Measurements from ENCODE around the gene PREX1. TPM values are rescaled to one million over a fixed set of nuclear protein-coding genes. Genes with fewer than 3 reads are reported as not detected.

The PREX1 gene
- total RNA-seq, 1 experiment from 2014 or later, result 9.5 TPM

DNA sequence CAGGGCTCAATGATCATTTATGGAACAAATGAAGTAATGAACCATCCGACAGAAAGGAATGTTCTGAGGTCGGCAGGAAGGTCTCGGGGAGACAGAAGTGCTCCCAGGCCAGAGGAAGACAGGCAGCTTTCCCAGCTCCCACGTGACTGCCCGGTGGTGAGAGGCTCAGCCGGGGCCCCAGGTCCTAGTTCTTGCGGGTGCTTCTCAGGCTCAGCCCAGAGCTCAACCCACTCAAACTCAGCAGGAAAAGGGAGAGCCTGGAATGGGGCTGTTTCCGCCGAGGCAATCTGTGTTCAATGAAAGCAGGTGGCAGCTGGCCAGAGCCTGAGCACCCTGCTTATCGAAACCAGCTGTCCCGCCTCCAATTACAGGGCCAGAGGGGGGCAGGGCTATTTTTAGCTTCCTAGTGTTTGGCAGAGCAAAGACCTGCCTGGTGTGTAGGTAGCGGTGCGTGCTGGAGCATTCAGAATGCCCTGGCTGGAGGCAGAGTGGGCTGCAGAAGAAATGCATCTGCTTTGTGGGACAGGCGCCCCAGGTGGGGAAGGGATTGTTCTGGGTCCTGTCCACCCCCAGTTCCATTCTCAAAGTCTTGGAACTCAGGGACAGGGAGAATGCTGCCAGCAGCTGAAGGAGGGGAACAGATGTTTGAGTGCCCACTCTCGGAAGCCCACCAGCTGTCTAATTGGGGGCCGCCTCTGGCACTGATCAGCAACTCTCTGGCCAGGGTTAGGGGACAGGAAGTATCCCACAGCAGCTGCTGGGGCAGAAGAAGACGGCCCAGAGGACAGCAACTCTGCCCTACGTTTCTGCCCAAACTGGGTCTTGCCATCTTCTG, 145.1 kb downstream of the PREX1 start:
- no peaks in the 10 kb centered on the region for H3K9me3 ChIP-seq
- no peaks in the 10 kb centered on the region for H3K36me3 Mint-ChIP-seq (ENCODE audit: insufficient read depth, unreplicated experiment)
- DNase-seq, result peak in 1 of 2 experiments; percentile 45
- no peaks in the 10 kb centered on the region for H3K27me3 ChIP-seq (replicated peaks; ENCODE audit: control insufficient read depth, insufficient read depth, low read length)
- ChIA-PET CTCF (interaction anchor here (1.0 kb wide), 1 partner anchor 25 kb away, joined by 6 read pairs; no protein-coding TSS in a partner anchor), POLR2A (interaction anchor here (0.5 kb wide), 1 partner anchor 104 kb away, joined by 3 read pairs; no protein-coding TSS in a partner anchor)
- H3K4me3 ChIP-seq (ENCODE audit: low read depth, low read length), result no peak overlapping the region
- no peaks in the 10 kb centered on the region for H3K27me3 Mint-ChIP-seq (ENCODE audit: insufficient read depth, unreplicated experiment)
- no peaks in the 10 kb centered on the region for H3K4me1 Mint-ChIP-seq (ENCODE audit: low read depth, unreplicated experiment)
- BruUV-seq (replicated peaks), result no TSS peak
- TF ChIP-seq, protein P1, sequence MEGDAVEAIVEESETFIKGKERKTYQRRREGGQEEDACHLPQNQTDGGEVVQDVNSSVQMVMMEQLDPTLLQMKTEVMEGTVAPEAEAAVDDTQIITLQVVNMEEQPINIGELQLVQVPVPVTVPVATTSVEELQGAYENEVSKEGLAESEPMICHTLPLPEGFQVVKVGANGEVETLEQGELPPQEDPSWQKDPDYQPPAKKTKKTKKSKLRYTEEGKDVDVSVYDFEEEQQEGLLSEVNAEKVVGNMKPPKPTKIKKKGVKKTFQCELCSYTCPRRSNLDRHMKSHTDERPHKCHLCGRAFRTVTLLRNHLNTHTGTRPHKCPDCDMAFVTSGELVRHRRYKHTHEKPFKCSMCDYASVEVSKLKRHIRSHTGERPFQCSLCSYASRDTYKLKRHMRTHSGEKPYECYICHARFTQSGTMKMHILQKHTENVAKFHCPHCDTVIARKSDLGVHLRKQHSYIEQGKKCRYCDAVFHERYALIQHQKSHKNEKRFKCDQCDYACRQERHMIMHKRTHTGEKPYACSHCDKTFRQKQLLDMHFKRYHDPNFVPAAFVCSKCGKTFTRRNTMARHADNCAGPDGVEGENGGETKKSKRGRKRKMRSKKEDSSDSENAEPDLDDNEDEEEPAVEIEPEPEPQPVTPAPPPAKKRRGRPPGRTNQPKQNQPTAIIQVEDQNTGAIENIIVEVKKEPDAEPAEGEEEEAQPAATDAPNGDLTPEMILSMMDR (IDR thresholded peaks at IDR 0.05; ENCODE audit: insufficient read depth in 1 of 2, low read depth in 1 of 2, low read length in 1 of 2, severe bottlenecking in 1 of 2, unreplicated experiment in 1 of 2), result no peak
- H3K27ac Mint-ChIP-seq (ENCODE audit: unreplicated experiment), result no peak overlapping the region
- intact Hi-C loops (cut with micrococcal nuclease; ENCODE audit: unreplicated experiment), result no loop called here
- H3K4me1 ChIP-seq, result peaks cover 20% of the 10 kb centered on the region
- H3K36me3 ChIP-seq (ENCODE audit: control insufficient read depth, insufficient read depth, low read length), result 0 out of 2 replicates have a peak, but pooled peaks cover 1% of the 10 kb centered on the region
- no peak overlapping the region for H3K4me3 Mint-ChIP-seq (ENCODE audit: unreplicated experiment)
- no peaks in the 10 kb centered on the region for H3K9me3 Mint-ChIP-seq (ENCODE audit: unreplicated experiment)

DNA sequence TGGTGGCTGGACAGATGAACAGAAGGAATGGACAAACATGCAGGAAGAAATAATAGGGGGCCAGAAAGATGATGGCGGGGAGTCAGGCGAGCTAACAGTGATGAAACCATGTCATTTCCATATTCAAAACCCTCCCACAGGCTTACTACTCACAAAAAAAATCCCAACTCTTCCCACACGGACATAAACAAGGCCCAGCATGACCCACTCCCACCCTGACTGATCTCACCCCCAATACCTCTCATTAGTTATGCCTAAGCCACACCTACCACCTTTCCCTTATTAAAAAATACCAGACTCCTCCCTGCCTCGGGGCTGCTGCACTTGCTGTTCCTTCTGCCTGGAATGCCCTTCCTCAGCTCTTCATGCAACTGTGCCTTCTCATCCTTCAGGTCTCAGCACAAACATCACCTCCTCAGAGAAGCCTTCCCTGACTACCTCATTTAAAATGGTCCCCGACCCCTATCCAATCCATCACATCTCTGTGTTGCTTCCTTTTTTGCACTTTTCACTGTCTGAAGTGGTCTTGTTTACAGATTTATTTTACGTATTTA, 145.8 kb downstream of the PREX1 start:
- TF ChIP-seq, protein P1 (IDR thresholded peaks at IDR 0.05; ENCODE audit: insufficient read depth in 1 of 2, low read depth in 1 of 2, low read length in 1 of 2, severe bottlenecking in 1 of 2, unreplicated experiment in 1 of 2), result no peak
- DNase-seq, result no peak
- CTCF ChIA-PET, result interaction anchor here (1.0 to 1.2 kb wide), 3 partner anchors 8 to 25 kb away, joined by 3 to 6 read pairs (median 3); no protein-coding TSS in a partner anchor

DNA sequence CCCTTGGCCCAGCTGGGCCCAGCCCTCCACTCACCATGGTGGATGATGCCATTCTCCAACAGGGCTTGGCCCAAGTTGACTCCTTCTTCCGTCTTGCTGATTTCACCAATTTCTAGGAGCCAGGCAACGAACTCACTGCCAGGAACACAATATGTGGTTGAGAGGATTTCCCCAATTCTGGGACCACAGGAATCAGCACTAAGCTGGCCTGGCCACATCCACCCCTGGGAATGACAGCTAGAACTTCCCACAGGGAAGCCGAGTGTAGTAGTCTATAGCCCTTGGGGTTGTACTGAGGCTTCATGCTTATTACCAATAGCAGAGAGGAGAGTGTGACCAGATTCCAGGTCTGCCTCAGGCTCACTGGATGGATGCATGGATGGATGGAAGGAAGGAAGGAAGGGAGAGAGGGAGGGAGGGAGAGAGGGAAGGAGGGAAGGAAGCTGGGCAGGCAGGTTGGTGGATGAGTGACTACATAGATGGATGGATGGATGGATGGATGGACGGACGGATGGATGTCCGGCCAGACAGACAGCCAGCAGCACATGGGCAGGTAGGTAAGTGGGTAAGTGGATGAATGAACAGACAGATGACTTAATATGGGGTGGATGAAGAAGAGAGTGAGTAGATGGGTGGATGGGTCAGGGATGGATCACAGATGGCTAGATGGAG, 146.5 kb downstream of the PREX1 start:
- H3K36me3 ChIP-seq (ENCODE audit: control insufficient read depth, insufficient read depth, low read length), result 0 out of 2 replicates have a peak, but pooled peaks cover 1% of the 10 kb centered on the region
- H3K4me1 Mint-ChIP-seq (ENCODE audit: low read depth, unreplicated experiment), result no peaks in the 10 kb centered on the region
- no peaks in the 10 kb centered on the region for H3K27me3 ChIP-seq (replicated peaks; ENCODE audit: control insufficient read depth, insufficient read depth, low read length)
- no peaks in the 10 kb centered on the region for H3K36me3 Mint-ChIP-seq (ENCODE audit: insufficient read depth, unreplicated experiment)
- no peak overlapping the region for H3K4me3 Mint-ChIP-seq (ENCODE audit: unreplicated experiment)
- H3K4me1 ChIP-seq, result peaks cover 20% of the 10 kb centered on the region
- TF ChIP-seq, protein P1 (IDR thresholded peaks at IDR 0.05; ENCODE audit: insufficient read depth in 1 of 2, low read depth in 1 of 2, low read length in 1 of 2, severe bottlenecking in 1 of 2, unreplicated experiment in 1 of 2), result no peak
- H3K27me3 Mint-ChIP-seq (ENCODE audit: insufficient read depth, unreplicated experiment), result no peaks in the 10 kb centered on the region
- H3K4me3 ChIP-seq (ENCODE audit: low read depth, low read length), result no peak overlapping the region
- H3K9me3 Mint-ChIP-seq (ENCODE audit: unreplicated experiment), result no peaks in the 10 kb centered on the region
- no peak for DNase-seq
- no peaks in the 10 kb centered on the region for H3K9me3 ChIP-seq
- ChIA-PET CTCF (interaction anchor here (1.2 kb wide), 2 partner anchors 9 to 14 kb away, joined by 3 read pairs; no protein-coding TSS in a partner anchor), POLR2A (no interaction called here)
- BruUV-seq (replicated peaks), result no TSS peak
- no peak overlapping the region for H3K27ac Mint-ChIP-seq (ENCODE audit: unreplicated experiment)
- intact Hi-C loops (cut with micrococcal nuclease; ENCODE audit: unreplicated experiment), result no loop called here

More for the DNA sequence above, 145.8 kb downstream of the PREX1 start:
- intact Hi-C loops (cut with micrococcal nuclease; ENCODE audit: unreplicated experiment), result no loop called here
- no peaks in the 10 kb centered on the region for H3K36me3 Mint-ChIP-seq (ENCODE audit: insufficient read depth, unreplicated experiment)
- Histone ChIP-seq H3K27me3 (replicated peaks; ENCODE audit: control insufficient read depth, insufficient read depth, low read length) (no peaks in the 10 kb centered on the region), H3K36me3 (ENCODE audit: control insufficient read depth, insufficient read depth, low read length) (0 out of 2 replicates have a peak, but pooled peaks cover 1% of the 10 kb centered on the region), H3K9me3 (no peaks in the 10 kb centered on the region), H3K4me1 (peaks cover 20% of the 10 kb centered on the region), H3K4me3 (ENCODE audit: low read depth, low read length) (no peak overlapping the region)
- no peaks in the 10 kb centered on the region for H3K27me3 Mint-ChIP-seq (ENCODE audit: insufficient read depth, unreplicated experiment)
- no peak overlapping the region for H3K27ac Mint-ChIP-seq (ENCODE audit: unreplicated experiment)
- H3K4me3 Mint-ChIP-seq (ENCODE audit: unreplicated experiment), result no peak overlapping the region
- POLR2A ChIA-PET, result no interaction called here
- no TSS peak for BruUV-seq (replicated peaks)
- H3K9me3 Mint-ChIP-seq (ENCODE audit: unreplicated experiment), result no peaks in the 10 kb centered on the region
- no peaks in the 10 kb centered on the region for H3K4me1 Mint-ChIP-seq (ENCODE audit: low read depth, unreplicated experiment)

Data from Caco-2 (cell line).